Kidney capillary endothelial cell (primary cell): ENCODE results near the gene PACRG.

Experiments used
- DNase-seq: peaks from one replicate; pipeline ENCODE4 v3.0.0-alpha.2; 2018; ENCODE audit warnings: low spot score

The PACRG gene

DNA sequence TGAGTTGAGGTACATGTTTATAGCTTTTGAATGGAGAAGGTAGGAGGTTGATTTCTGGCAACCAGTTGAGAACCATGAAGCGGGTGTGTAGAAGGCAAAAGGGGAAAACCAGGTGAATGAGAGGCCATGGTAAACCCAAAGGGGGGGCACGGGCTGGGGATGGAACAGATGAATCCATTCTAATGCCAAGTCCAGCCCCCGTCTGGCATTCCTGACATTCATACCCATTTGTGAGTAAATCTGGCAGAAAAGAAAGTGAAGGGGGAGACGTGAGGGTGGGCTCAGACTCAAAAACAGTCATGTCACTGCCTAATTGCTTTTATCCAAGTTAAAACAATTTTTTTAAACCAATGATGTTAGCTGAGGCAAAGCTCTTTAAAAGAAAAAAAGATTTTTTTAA lies 513.9 kb downstream of the PACRG start:
- no peak for DNase-seq

DNA sequence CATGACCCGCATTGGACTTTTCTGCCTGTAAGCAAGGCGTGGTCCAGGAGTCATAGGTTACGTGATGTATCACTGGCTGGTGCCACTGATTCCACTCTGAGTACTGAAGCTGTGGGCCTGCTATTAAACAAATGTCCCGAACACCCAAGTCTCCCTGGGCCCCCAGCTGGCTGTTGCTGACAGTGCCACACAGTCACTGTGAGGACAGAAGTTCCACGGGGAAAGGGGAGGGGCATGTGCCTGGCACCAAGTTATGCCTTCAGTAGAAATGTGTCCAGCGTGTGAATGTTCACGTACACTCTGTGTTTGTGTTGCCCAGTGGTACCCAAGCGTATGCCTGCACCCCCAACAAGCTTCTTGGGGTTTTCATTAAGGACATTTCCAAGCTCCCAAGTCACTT lies 515.3 kb downstream of the PACRG start:
- DNase-seq = no peak

DNA sequence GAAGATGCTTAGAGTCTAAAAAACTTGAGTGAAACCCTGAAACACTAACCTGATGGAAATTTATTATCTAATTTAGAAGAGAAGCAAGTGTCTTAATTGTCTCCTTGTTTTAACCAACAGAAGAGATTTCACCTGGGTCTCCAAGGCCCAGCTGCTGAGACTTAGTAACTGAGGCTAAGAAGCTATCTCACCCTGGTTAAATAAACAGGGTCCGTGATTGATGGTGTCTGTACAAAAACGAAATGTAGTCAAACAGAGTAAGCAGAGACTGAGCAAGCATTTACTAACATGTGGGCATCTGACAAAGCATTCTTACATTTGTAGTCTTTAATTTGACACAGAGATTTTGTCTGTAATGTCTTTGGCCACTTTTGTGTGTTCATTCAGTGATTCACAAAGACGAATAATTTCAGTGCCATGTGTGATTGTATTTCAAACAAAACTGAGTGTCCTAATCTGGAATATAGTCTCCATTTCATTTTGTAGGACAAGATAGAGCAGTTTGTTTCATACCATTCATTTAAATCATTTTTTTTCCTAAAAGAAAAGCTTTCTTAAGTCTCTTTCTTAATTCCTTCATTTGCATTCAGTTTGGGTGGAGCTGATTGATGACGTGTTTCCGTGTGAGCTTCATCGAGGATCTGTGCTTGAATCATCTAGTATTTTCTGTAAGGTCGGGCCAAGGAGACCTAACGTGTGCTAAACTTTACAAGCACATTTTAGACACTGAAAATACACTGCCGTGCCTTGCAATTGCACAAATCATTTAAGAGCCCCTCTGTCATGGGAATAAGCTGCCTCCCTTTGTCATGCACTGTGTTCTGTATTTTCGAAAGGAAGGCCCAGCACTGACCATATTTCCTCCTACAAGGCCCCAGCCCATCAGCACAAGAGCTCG lies 516.2 kb downstream of the PACRG start:
- no peak for DNase-seq

DNA sequence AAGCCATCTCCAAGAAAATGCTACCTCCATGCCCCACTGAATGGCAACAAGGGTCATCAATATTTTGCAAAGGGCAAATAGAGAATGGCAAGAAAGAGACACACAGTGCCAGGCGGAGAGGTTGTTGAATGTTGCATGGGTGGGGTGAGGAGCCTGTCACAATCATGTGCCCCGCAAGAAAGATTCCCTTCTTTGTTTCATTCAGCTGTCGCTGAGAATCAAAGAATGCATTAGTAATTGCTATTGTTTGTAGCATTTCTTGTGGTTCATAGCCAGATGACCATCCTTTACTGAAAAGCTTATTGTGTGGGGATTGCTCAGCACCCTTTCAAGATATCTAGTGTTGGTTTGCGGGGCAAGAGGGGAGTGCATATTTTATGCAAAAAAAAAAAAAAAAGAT lies 520.3 kb downstream of the PACRG start:
- peak; percentile 6 for DNase-seq

DNA sequence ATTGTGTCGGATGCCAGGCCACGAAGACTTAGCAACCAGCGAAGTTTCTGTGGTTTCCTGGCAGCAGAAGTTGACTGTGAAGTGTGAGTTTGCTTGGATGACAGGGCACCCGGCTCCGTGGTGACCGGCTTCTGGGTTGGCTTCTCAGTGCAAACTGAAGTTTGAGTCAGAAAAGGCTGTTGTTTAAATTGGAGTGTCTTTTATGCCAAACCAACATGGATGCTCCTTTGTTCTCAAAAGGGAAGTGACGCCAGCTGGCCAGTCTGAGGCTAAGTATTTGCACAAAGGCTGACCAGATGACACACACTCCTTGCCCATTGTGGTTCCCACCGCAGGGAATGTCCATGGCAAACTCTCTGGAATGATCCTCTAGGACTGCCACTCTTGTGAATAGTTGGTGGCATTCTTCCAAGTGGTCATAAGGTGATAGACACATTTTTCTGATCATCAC lies 521.9 kb downstream of the PACRG start:
- DNase-seq = peak; percentile 91

DNA sequence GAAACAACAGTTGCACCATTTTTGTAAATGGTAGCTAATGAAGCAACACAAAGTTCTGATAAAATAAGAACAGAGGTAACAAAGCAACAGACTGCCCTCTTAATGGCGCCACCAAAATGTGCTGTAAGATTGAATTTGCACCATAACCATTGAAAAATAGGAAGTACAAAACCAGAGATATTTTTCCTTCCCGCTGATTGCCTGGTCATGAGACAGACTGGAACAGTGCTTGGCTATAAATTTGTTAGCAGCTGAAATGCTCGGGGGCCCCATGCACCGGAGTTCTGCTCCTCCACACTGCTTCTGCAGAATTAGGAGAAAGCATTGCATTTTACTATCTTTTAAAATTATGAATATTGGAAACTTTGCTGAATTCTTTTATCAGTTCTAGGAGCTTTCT lies 522.3 kb downstream of the PACRG start:
- DNase-seq = no peak

DNA sequence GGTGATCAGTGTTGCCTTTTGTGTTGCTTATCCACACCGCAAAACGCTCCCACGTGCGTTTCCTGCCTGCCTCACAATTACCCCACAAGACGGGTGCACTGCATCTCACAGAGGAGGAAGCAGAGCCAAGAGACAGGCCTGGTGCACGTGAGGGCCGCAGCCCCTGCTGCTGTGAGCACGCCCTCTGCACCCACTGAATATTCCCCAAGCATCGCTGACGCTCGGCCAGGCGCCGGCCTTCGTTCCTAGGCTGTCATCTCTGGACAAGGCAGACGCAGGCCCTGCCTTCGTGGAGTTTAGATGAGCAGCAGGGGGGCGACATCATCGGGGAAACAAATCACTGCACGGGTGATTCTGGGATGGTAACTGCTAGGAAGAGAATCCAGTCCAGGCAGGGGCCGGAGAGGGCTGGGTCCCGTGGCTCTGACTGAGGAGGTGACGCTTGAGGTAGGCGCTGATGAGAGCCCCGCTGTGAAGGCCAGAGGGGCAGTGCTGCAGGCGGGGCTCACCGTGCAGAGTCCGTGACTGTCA lies 524.4 kb downstream of the PACRG start:
- DNase-seq = no peak

DNA sequence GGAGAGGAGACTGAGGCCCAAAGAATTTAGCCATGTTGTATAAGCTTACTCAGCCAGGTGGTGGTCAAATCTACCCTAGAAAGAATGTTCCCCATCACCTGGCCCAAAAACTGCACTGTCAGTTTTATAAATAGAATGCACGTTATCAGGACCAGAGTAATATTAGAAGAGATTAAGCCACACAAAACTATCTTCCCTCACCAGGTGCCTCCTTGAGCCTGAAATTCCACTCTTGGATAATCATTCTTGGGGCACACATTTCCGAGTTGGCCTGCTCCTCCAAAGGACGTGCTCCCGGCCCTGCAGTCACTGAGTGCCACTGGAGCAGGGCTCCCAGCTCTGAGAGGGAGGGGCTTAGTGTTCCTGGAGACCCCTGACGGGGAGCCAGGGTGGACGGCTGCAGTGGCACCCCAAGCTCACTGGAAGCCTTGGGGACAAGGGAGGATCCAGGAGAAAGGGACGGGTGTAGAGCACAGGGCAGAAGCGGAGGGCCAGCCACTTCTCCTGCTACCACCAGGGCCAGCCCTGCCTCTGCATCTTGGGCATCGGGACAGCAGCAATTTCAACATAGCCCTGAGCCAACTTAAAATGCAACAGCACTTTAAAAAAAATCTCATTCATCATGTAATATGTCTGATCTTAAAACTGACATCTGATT lies 525.9 kb downstream of the PACRG start:
- DNase-seq = no peak

DNA sequence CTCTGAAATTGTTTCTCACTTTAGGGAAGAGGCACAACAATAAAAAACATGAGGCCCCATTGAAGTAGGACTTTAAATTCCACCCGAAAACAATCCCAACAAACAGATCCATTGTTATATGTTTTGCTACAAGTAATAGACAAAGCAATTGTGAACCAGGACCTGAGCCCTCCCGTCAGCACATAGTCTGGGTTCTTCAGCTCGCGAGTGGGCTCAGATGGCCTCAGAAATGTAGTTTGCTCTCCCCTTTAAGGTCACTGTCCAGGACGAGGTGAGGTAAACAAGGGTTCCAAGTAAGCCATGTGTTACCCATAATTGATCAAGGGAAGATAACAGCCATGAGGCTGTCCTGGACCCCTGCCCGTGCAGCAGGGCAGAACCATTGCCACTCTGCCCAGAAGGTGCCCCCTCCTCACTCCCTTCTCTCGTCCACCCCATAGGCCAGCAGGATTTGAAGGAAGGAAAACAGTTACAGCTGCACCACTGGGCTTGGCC lies 526.6 kb downstream of the PACRG start:
- no peak for DNase-seq

DNA sequence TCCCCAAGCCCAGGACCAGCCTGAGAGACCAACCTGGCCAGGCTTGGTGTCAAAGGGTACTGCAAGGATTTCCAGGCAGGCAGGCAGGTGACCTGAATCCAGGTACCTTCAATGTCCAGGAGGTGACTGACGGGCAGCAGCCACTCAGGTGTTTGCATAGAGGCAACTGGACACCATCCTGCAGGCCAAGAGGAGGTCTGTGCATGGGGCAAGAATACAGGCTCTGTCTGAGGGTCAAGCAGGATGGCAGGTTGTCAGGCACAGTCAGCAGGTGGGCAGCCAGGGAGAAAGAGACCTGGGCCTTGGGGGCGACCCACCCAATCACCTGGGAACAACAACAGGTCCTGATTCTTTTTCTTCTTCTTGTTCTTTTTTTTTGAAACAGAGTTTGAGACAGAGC lies 527.5 kb downstream of the PACRG start:
- no peak for DNase-seq

DNA sequence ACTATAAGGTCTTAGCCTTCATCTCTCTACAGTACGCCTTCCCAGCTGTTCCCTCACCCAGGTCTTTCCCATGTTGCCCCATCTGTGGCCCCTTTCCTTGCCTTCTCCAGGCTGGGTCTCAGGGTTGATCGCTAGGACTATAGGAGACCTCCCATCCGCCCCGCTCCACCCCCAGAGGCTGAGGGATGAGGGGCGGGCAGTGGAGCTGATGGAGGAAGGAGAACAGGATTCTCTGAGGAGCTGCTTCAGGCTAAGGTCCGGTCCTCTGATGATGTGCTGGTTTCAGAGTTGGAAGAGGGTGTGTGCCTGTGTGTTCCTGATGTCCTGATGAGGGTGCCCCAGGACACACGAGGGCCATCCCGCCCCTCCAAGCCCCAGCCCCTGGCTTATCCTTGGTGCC lies 531.9 kb downstream of the PACRG start:
- no peak for DNase-seq

DNA sequence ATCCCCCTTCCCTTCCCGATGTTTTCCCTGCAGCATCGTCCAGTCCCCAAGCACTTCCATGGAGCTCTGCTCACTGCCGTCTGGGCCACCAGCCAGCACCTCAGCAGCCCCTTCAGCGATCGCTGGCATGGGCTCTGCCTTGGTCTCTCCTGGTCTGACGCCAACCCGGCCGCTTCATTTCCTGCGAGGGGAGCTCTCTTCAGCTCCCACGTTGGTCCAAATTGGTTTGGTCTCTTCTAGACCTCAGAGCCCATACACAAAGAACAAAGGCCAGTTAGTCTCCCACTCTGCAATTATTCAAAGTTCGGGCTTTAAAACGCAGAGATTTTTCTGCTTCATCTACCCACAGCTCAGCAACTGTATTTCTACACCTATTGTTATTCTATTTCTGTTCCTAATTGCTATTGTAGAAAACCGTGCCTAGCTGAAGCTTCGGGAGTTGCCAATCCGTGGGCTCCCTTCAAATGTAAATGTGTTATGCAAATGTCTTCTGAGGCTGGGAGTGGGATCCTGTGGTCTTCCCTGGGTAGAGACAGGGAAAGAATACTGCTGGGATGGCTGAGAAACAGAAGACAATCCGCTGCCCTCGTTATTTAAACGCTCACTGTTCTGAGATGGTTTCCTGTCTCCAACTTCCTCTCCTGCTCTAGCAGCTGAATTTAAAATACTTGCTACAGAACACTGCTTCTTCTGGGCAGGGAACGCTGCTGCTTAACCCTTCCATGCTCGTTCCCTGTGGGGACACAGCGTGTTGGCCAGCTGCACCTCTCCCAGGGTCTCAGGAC lies 532.5 kb downstream of the PACRG start:
- peak; percentile 50 for DNase-seq

DNA sequence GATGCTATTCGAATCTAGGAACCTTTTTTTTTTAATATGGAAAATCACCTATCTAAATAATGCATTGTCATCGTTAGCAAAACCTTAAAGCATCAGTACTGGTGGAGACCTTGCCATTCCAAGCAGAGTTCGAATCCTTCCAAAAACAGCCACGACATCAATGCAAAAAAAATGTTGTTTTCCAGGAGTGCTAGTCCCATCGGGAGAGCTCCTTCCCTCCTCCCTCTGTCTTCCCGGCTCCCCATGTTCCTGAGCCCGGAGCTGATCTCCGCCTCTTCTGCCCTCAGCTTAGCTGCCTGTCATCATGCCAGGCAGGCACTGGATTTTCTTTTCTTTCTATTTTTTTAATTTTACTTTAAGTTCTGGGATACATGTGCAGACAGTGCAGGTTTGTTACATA lies 533.1 kb downstream of the PACRG start:
- DNase-seq = no peak

DNA sequence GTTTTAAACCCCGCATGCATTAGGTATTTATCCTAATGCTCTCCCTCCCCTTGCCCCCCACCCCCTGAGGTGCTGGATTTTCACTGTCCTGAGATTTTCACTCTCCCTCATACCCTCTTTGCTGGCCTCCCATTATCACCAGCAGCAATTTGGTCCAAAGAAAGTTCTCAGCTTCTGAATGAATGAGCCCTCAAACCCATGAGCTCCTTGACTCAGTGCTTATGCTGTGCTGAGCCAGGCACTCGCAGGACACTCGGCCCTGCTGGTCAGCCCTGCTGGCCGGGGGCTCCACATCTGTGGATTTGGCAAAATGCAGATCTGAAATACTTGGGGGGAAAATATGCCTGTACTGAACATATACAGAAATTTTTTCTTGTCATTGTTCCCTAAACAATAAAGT lies 533.6 kb downstream of the PACRG start:
- no peak for DNase-seq

DNA sequence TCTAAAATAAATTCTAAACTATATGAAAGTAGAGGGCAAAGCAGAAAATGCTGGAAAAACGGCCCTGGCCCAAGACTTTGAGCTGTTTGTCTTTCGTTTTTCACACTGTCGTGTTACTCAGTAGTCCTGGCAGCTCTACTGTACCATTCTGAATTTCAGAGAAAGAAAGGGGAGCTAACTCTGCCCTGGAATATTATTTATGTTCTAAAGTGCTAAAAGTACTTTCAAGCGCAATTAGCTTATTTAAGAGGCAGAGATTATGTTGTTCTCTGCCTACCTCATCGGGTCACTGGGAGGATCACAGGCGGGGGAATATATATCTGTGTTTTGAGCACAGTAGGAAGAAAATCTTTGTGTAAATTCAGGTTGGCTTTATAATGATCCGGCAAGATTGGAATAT lies 534.3 kb downstream of the PACRG start:
- DNase-seq = no peak

DNA sequence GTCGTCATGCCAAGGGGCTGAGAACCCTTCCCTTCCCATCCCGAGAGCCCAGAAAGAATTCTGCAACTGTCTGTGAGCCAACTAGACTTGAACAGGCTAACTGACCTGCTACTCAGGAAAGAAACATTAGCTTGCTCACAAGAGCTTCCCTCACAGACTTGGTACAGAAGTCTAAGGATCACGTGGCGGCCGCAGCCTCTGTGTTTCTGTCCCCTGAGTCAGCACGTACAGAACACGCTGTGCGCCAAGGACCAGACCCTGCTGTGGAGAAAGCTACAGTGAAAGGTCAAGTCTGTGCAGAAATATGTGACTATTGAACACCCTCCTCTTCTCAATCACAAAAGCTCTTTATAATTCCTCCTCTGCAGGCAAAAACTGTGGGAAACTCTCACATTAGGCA lies 535.4 kb downstream of the PACRG start:
- no peak for DNase-seq

DNA sequence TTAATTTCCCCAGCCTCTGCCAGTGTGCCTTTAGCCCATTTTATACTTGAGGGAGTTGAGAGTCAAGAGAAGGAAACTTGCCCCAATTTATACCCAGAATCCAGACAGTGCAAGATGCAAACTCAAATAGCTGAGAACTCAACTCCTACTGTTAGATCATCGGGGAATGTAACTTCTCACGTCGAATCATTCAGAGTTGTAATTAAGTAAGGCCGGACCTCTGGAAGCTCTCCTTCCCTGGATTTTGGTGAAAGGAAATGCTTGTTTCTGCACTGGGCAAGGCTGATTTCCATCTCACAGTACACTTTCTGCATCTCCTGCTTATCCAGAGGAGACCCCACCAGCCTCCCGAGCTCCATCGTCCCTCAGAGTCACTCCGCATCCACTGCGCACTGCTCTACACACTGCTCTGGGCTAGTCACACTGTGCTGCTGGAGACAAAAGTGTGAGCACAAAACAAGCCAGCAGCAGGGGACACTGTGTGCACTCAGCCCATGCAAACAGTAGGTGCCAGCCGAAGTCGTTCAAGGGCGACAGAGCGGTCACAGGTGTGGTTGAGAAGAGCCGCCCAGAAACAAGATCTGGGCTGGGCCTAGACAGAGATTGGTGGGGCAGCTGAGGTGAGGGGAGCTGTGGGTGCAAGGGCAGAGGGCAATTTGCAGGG lies 536.4 kb downstream of the PACRG start:
- DNase-seq = no peak

DNA sequence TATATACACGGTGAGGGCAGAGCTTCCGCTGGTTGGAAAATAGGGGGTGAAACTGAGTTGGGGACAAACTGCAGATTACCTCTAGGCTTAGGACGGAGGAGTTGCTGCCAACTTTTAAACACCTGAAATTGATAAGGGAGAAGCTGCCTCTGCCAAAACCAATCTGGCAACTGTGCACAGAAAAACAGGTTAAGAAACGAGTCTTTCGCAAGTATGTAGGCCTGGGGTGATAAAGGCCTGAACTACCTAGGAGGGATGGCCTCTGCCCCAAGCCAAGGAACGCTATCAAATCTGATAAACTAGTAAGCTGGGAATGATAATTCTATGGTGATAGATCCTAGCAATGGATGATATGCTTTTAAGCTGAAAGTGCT lies 536.9 kb downstream of the PACRG start:
- DNase-seq = no peak

DNA sequence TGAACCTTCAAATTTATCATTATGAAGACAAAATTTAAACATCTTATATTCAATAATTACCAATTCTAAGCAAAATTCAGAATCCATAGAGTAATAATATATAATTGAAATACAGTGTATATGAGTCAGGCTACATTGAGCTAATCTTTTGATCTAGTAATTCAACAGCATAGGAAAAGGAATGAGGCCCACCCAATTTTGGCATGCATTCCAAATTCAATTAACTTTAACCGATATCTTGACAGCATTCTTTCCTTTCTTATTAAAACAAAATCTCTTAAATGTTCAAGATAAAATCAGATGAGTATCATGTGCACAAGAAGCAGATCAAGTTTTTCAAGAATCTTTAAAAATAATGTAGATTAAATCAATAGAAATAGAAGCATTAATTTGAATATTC lies 553.9 kb downstream of the PACRG start:
- DNase-seq = no peak

DNA sequence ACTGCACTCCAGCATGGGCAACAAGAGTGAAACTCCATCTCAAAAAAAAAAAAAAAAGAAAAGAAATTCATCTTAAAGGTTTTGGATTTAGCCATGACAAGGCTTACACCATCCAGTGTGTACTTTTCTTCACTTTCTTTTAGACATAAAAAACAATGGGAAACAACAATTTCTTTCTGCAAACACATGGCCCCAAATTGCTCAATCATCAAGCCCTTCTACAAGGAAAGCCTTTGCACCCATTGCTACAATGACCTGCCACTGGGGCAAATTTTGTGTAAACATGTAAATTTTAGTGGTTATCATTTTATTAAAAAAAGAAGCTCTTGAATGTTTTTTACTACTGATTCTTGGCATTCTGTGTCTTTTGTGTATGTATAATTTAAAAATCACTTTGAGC lies 554.9 kb downstream of the PACRG start:
- DNase-seq = no peak

DNA sequence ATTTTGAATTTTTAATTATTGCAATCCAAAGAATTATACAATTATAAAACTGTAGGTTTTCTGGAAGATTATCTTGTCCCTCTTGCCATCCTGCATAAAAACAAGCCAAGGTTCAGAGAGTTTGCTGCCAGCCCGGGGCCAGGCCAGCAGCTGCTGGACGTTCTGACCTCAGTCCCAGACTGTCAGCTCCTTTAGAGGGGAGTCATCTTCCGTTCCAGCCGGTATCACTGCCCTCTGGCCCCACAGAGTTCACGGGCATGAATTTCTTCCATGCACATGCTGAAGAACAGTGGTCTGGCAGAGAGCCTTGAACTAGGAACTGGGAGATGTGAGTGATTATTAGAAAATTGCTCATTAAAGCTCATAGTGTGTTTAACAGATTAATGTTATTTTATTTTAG lies 556.4 kb downstream of the PACRG start:
- peak; percentile 61 for DNase-seq

DNA sequence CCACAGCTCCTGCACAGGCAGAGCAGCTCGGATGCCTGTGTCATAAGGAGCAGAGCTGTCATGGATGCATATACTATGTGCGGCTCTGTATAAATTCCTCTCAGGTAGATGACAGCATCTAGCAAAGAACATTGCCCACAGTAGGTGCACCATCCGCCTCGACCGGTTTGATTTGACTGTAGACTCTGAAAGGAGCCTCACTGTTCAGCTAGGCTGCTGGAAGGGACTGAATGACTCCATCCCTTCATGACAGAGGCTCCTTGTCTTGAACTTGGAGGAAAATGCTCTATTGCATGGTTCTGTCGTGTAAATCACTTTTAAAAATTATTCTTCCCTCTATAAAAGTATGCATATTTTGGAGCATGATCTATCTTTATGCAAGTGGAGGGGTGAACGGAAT lies 557.9 kb downstream of the PACRG start:
- DNase-seq = no peak
